GM12878 (cell line): Measurements from ENCODE around the gene SYN1. TPM values are rescaled to one million over a fixed set of nuclear protein-coding genes. Genes with fewer than 3 reads are reported as not detected.

Experiments
- ASH2L ChIP-seq: fragments of 300-600, 200-600 bp; sonication (generic); IDR thresholded peaks from 2 replicates; pipeline ENCODE4 v1.6.1; 2017; ENCODE audit warnings: low read depth, mild to moderate bottlenecking, borderline replicate concordance
- DPF2 ChIP-seq: fragments of 450-650 bp; IDR thresholded peaks from 2 replicates; pipeline ENCODE4 v1.6.1; 2017; ENCODE audit warnings: mild to moderate bottlenecking
- EED ChIP-seq: sonication (generic); IDR thresholded peaks from 2 replicates; pipeline ENCODE4 v1.6.1; 2016; ENCODE audit warnings: antibody characterized with exemption, low read depth
- FOS ChIP-seq: IDR thresholded peaks from 3 replicates; pipeline ENCODE4 v1.6.1; 2011; ENCODE audit warnings: borderline replicate concordance; ENCODE audit not compliant: insufficient read length; ENCODE audit errors: extremely low read depth
- FOXK2 ChIP-seq: fragments of 450-650 bp; IDR thresholded peaks from 2 replicates; pipeline ENCODE4 v1.6.1; 2017; ENCODE audit warnings: mild to moderate bottlenecking, moderate library complexity
- IRF5 ChIP-seq: fragments of 450-650 bp; IDR thresholded peaks from 2 replicates; pipeline ENCODE4 v1.6.1; 2017; ENCODE audit warnings: borderline replicate concordance
- MAX ChIP-seq: IDR thresholded peaks from 2 replicates; pipeline ENCODE4 v1.6.1; 2012; ENCODE audit warnings: low read depth, low read length, improper control_type of control experiment
- NFXL1 ChIP-seq: fragments of 450-650 bp; IDR thresholded peaks from 2 replicates; pipeline ENCODE4 v1.6.1; 2017; ENCODE audit warnings: antibody characterized with exemption, mild to moderate bottlenecking, borderline replicate concordance
- RAD51 ChIP-seq: fragments of 450-650 bp; IDR thresholded peaks from 2 replicates; pipeline ENCODE4 v1.6.1; 2016; ENCODE audit warnings: moderate library complexity, mild to moderate bottlenecking, inconsistent platforms
- RB1 ChIP-seq: fragments of 450-650 bp; formaldehyde crosslinking; IDR thresholded peaks from 2 replicates; pipeline ENCODE4 v1.6.1; 2017; ENCODE audit warnings: mild to moderate bottlenecking, borderline replicate concordance
- RBBP5 ChIP-seq: fragments of 200-600 bp; sonication (generic); conservative IDR thresholded peaks from 2 replicates; pipeline ENCODE4 v1.6.1; 2016
- SMAD1 ChIP-seq: fragments of 450-650 bp; IDR thresholded peaks from 2 replicates; pipeline ENCODE4 v1.6.1; 2018; ENCODE audit warnings: mild to moderate bottlenecking, low read depth; ENCODE audit not compliant: partially characterized antibody
- SP1 ChIP-seq: IDR thresholded peaks from one replicate; pipeline ENCODE4 v1.6.1; 2011; ENCODE audit warnings: low read depth, low read length
- SREBF1 ChIP-seq: IDR thresholded peaks from 2 replicates; pipeline ENCODE4 v1.6.1; 2012; ENCODE audit warnings: mild to moderate bottlenecking, low read length
- SRF ChIP-seq, 2 experiments: IDR thresholded peaks; 2 replicates each; pipeline ENCODE4 v1.6.1; 2011; ENCODE audit warnings: low read depth in 2 of 2, low read length in 2 of 2, mild to moderate bottlenecking in 1 of 2, moderate library complexity in 1 of 2
- TAF1 ChIP-seq: IDR thresholded peaks from 2 replicates; pipeline ENCODE4 v1.6.1; 2011; ENCODE audit warnings: mild to moderate bottlenecking, low read depth, low read length, borderline replicate concordance
- TBL1XR1 ChIP-seq: IDR thresholded peaks from 2 replicates; pipeline ENCODE4 v1.6.1; 2012; ENCODE audit warnings: low read depth, low read length, improper control_type of control experiment
- YBX1 ChIP-seq: fragments of 450-650 bp; IDR thresholded peaks from 2 replicates; pipeline ENCODE4 v1.6.1; 2016; ENCODE audit warnings: antibody characterized with exemption
- ZBED1 ChIP-seq: IDR thresholded peaks from 2 replicates; pipeline ENCODE4 v1.6.1; 2016; ENCODE audit warnings: borderline replicate concordance
- polyA plus RNA-seq, 11 experiments: library from polyadenylated mRNA; depleted of rRNA in 4 of 11; unstranded in 6 of 11; stranded (reverse) in 5 of 11; fragments of >200 nt; fragmentation: Nextera tagmentation in 4 of 11; fragmentation: Illumina TruSeq in 1 of 11; extraction: Ambion mirVana in 4 of 11; extraction: Trizol in 1 of 11; gene quantifications; 1 replicate in 1 of 11; 2 replicates in 10 of 11; pipeline versions ENCODE4 v1.2.1 to v1.2.3, GENCODE V29; 2011 to 2016; ENCODE audit warnings: inconsistent platforms in 2 of 11, missing spikeins in 2 of 11, low read depth in 1 of 11
- total RNA-seq, 4 experiments: library from RNA; depleted of rRNA in 3 of 4; stranded (reverse); fragments of >200 nt in 3 of 4; fragmentation: Illumina TruSeq in 1 of 4; extraction: Trizol in 1 of 4; gene quantifications; 2 replicates each; pipeline versions ENCODE4 v1.2.1 to v1.2.3, GENCODE V29; 2013 to 2021
- TF ChIP-seq, protein P1 (sequence below): fragments of 450-650 bp; IDR thresholded peaks from 2 replicates; pipeline ENCODE4 v1.6.1; 2017; ENCODE audit warnings: mild to moderate bottlenecking, moderate library complexity
- TF ChIP-seq, protein P2 (sequence below): fragments of 450-650 bp; IDR thresholded peaks from 2 replicates; pipeline ENCODE4 v1.6.1; 2017; ENCODE audit warnings: low read depth, mild to moderate bottlenecking, moderate library complexity
- TF ChIP-seq, protein P3 (sequence below): fragments of 450-650 bp; IDR thresholded peaks from 2 replicates; pipeline ENCODE4 v1.6.1; 2016; ENCODE audit warnings: mild to moderate bottlenecking

The SYN1 gene
- total and polyA plus RNA-seq, 10 of the 15 experiments (the other 5 are each of a cell fraction or from before 2014, with no cell fraction given), result 0.09 to 0.57 (median 0.16) TPM; not detected in 3

DNA sequence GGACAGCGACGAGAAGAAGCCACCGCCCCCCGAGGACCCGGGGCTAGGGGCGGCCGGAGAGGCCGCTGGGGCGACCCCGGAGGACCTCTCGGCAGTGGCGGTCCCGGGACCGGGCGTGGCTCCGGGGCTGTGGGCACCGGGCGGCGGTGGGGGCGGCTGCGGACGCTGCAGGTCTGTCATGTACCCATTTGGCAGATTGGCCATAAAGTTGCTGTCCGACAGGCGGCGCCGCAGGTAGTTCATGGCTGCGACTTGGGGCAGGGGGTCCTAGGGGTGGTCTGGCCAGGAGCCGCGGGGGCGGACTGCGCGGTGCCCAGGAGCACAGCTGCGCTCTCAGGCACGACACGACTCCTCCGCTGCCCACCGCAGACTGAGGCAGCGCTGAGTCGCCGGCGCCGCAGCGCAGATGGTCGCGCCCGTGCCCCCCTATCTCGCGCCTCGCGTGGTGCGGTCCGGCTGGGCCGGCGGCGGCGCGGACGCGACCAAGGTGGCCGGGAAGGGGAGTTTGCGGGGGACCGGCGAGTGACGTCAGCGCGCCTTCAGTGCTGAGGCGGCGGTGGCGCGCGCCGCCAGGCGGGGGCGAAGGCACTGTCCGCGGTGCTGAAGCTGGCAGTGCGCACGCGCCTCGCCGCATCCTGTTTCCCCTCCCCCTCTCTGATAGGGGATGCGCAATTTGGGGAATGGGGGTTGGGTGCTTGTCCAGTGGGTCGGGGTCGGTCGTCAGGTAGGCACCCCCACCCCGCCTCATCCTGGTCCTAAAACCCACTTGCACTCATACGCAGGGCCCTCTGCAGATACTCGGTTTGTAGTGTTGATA lies at the start of gene SYN1 (continued):
- TF ChIP-seq, protein P1, sequence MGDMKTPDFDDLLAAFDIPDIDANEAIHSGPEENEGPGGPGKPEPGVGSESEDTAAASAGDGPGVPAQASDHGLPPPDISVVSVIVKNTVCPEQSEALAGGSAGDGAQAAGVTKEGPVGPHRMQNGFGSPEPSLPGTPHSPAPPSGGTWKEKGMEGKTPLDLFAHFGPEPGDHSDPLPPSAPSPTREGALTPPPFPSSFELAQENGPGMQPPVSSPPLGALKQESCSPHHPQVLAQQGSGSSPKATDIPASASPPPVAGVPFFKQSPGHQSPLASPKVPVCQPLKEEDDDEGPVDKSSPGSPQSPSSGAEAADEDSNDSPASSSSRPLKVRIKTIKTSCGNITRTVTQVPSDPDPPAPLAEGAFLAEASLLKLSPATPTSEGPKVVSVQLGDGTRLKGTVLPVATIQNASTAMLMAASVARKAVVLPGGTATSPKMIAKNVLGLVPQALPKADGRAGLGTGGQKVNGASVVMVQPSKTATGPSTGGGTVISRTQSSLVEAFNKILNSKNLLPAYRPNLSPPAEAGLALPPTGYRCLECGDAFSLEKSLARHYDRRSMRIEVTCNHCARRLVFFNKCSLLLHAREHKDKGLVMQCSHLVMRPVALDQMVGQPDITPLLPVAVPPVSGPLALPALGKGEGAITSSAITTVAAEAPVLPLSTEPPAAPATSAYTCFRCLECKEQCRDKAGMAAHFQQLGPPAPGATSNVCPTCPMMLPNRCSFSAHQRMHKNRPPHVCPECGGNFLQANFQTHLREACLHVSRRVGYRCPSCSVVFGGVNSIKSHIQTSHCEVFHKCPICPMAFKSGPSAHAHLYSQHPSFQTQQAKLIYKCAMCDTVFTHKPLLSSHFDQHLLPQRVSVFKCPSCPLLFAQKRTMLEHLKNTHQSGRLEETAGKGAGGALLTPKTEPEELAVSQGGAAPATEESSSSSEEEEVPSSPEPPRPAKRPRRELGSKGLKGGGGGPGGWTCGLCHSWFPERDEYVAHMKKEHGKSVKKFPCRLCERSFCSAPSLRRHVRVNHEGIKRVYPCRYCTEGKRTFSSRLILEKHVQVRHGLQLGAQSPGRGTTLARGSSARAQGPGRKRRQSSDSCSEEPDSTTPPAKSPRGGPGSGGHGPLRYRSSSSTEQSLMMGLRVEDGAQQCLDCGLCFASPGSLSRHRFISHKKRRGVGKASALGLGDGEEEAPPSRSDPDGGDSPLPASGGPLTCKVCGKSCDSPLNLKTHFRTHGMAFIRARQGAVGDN, result no peak
- TF ChIP-seq DPF2 (peak; percentile 69; the same call in 1 of the 2 replicates), TBL1XR1 (0 out of 2 replicates have a peak, but pooled peaks have one; percentile 23), SP1 (no peak), IRF5 (no peak), EED (no peak), MAX (0 out of 2 replicates have a peak, but pooled peaks have one; percentile 38), SRF (IDR thresholded peaks at IDR 0.05; ENCODE audit: low read depth in 2 of 2, low read length in 2 of 2) (0 out of 4 replicates have a peak, but pooled peaks of 1 of the 2 experiments have one; percentile 11), SREBF1 (peak; percentile 92), TAF1 (no peak), SMAD1 (no peak), YBX1 (no peak), NFXL1 (no peak), ASH2L (no peak), FOXK2 (peak; percentile 94), RBBP5 (no peak), RAD51 (no peak), RB1 (peak; percentile 73; the same call in 1 of the 2 replicates), FOS (no peak), ZBED1 (no peak)
- TF ChIP-seq, protein P2, sequence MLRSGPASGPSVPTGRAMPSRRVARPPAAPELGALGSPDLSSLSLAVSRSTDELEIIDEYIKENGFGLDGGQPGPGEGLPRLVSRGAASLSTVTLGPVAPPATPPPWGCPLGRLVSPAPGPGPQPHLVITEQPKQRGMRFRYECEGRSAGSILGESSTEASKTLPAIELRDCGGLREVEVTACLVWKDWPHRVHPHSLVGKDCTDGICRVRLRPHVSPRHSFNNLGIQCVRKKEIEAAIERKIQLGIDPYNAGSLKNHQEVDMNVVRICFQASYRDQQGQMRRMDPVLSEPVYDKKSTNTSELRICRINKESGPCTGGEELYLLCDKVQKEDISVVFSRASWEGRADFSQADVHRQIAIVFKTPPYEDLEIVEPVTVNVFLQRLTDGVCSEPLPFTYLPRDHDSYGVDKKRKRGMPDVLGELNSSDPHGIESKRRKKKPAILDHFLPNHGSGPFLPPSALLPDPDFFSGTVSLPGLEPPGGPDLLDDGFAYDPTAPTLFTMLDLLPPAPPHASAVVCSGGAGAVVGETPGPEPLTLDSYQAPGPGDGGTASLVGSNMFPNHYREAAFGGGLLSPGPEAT, result no peak
- TF ChIP-seq, protein P3, sequence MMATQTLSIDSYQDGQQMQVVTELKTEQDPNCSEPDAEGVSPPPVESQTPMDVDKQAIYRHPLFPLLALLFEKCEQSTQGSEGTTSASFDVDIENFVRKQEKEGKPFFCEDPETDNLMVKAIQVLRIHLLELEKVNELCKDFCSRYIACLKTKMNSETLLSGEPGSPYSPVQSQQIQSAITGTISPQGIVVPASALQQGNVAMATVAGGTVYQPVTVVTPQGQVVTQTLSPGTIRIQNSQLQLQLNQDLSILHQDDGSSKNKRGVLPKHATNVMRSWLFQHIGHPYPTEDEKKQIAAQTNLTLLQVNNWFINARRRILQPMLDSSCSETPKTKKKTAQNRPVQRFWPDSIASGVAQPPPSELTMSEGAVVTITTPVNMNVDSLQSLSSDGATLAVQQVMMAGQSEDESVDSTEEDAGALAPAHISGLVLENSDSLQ, result no peak
